Naive thymus-derived CD4-positive, alpha-beta T cell (primary cell): ENCODE data around the gene CES4A. TPM values are rescaled to one million over a fixed set of nuclear protein-coding genes. Genes with fewer than 3 reads are reported as not detected.

Experiments used
- ATAC-seq: fragments of 150-1000 bp; cut with Tn5 transposase; 2 replicates; pipeline ENCODE4 v1.10.0; 2021; ENCODE audit warnings: mild to moderate bottlenecking, moderate library complexity
- CTCF ChIA-PET: fragments of 350-600 bp; sonication (Branson Sonifier 250); formaldehyde crosslinking; loops from one replicate; lab custom pipeline; 2021; ENCODE audit warnings: antibody characterized with exemption; lab: Charles Lee
- POLR2A ChIA-PET: fragments of 350-600 bp; sonication (Branson Sonifier 250); formaldehyde crosslinking; loops from one replicate; lab custom pipeline; 2021; ENCODE audit warnings: antibody characterized with exemption, inconsistent platforms; lab: Charles Lee
- DNase-seq, 9 donors: peaks; one replicate each; pipeline versions ENCODE4 v3.0.0 to v3.0.0-alpha.2; 2020 to 2022; ENCODE audit warnings: mixed read lengths in 1 of 9
- H3K27ac ChIP-seq: one replicate; pipeline ENCODE4 v1.7.0; 2013; ENCODE audit warnings: mild to moderate bottlenecking, low read depth, low read length, moderate library complexity
- H3K27me3 ChIP-seq, 2 donors: one replicate each; pipeline ENCODE4 v1.7.0; 2013; ENCODE audit warnings: low read length in 2 of 2, mild to moderate bottlenecking in 2 of 2, moderate library complexity in 2 of 2; ENCODE audit not compliant: control insufficient read depth in 2 of 2, insufficient read depth in 2 of 2
- H3K36me3 ChIP-seq, 3 experiments: 1 replicate in 2 of 3; 2 replicates in 1 of 3; pipeline ENCODE4 v1.7.0; 2013; ENCODE audit warnings: low read length in 3 of 3, mild to moderate bottlenecking in 3 of 3, moderate library complexity in 1 of 3; ENCODE audit not compliant: insufficient read depth in 3 of 3, control insufficient read depth in 2 of 3
- H3K4me1 ChIP-seq, 2 donors: one replicate each; pipeline ENCODE4 v1.7.0; 2013; ENCODE audit warnings: low read length in 2 of 2, mild to moderate bottlenecking in 2 of 2, moderate library complexity in 1 of 2; ENCODE audit not compliant: control insufficient read depth in 2 of 2, insufficient read depth in 2 of 2
- H3K4me3 ChIP-seq: 2 replicates; pipeline ENCODE4 v1.7.0; 2013; ENCODE audit warnings: mild to moderate bottlenecking, low read length
- H3K9me3 ChIP-seq, 3 experiments: 1 replicate in 2 of 3; 2 replicates in 1 of 3; pipeline ENCODE4 v1.7.0; 2013; ENCODE audit warnings: low read length in 3 of 3; ENCODE audit not compliant: control insufficient read depth in 2 of 3
- H3K27ac Mint-ChIP-seq, 9 donors: one replicate each; pipeline ENCODE4 v1.8.0; 2020 to 2022; ENCODE audit warnings: mixed read lengths in 9 of 9, mild to moderate bottlenecking in 8 of 9, moderate library complexity in 5 of 9, inconsistent platforms in 2 of 9
- H3K27me3 Mint-ChIP-seq, 5 donors: one replicate each; pipeline ENCODE4 v1.8.0; 2021 to 2022; ENCODE audit warnings: mixed read lengths in 5 of 5, mild to moderate bottlenecking in 1 of 5
- H3K36me3 Mint-ChIP-seq, 5 donors: one replicate each; pipeline ENCODE4 v1.8.0; 2020 to 2022; ENCODE audit warnings: mixed read lengths in 5 of 5, mild to moderate bottlenecking in 3 of 5, inconsistent platforms in 1 of 5
- H3K4me1 Mint-ChIP-seq, 7 donors: one replicate each; pipeline ENCODE4 v1.8.0; 2020 to 2022; ENCODE audit warnings: mixed read lengths in 7 of 7, mild to moderate bottlenecking in 3 of 7, inconsistent platforms in 1 of 7
- H3K4me3 Mint-ChIP-seq, 10 donors: one replicate each; pipeline ENCODE4 v1.8.0; 2020 to 2022; ENCODE audit warnings: mild to moderate bottlenecking in 10 of 10, mixed read lengths in 10 of 10, moderate library complexity in 6 of 10, inconsistent platforms in 2 of 10
- H3K9me3 Mint-ChIP-seq, 11 donors: one replicate each; pipeline ENCODE4 v1.8.0; 2020 to 2022; ENCODE audit warnings: mixed read lengths in 11 of 11, mild to moderate bottlenecking in 4 of 11, inconsistent platforms in 1 of 11, moderate library complexity in 1 of 11
- intact Hi-C, 2 donors: fragments of 100-400 bp; cut with micrococcal nuclease; formaldehyde crosslinking; loops; one replicate each; pipeline ENCODE4 v1.15.1; 2023
- polyA plus RNA-seq, 2 donors: library from polyadenylated mRNA; unstranded; fragments of 300-500 nt; fragmentation: Illumina TruSeq; gene quantifications; one replicate each; pipeline ENCODE4 v1.2.3, GENCODE V29; 2021
- total RNA-seq, 6 experiments: library from RNA in 5 of 6; stranded (reverse) in 5 of 6; gene quantifications; 1 replicate in 5 of 6; 2 replicates in 1 of 6; pipeline ENCODE4 v1.2.3 and lab custom pipeline; 2021 to 2026

The CES4A gene
- total and polyA plus RNA-seq, 7 experiments from 2014 or later = 5.1 to 53.8 (median 20.5) TPM

DNA sequence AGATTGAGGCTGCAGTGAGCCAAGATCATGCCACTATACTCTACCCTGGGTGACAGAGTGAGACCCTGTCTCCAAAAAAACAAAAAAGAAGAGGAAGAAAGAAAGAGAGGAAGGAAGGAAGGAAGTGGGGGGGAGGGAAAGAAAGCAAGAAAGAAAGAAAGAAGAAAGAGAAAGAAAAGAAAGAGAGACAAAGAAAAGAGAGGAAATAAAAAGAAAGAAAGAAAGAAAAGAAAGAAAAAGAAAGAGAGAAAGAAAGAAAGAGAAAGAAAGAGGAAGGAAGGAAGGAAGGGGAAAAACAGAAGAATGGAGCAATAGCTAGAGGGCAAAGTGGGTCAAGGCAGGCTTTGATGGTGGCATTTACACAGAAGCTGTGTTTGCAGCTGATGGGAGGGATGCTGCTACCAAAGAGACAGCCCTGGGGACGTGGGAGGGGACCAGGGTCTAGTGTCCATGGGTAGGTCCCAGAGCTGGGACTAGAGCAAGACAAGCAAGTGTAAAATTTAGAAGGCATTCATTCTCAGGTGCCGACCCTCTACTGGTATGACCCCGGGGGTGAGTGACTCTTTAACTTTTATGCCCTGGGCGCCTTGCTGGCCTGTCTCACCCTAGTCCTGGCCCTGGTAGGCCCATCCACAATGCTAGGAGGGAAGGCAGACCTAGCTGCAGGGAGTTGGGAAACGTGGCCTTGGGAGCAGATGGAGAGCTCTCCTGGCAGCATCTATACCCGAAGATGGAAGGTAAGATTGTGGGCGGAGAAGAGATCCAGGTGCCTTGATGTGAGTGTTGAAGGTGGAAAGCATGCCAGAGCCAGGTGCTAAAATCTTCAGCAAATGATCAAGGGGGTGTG is 29.3 kb upstream of the CES4A start:
- H3K27ac Mint-ChIP-seq = peak overlapping the region in 3 of 9 donors; percentile 16 to 51 (median 26)
- H3K4me1 ChIP-seq = no peaks in the 10 kb centered on the region

GRCh38 chr16:66959704-66960161 is 28.7 kb upstream of the CES4A start:
- no peaks in the 10 kb centered on the region for H3K36me3 ChIP-seq
- no peaks in the 10 kb centered on the region for H3K9me3 ChIP-seq
- Mint-ChIP-seq H3K27ac (peak overlapping the region in 3 of 9 donors; percentile 16 to 51 (median 26)), H3K27me3 (peaks cover 0 to under 1% (median 0%) of the 10 kb centered on the region in 5 donors), H3K4me3 (no peak overlapping the region), H3K36me3 (no peaks in the 10 kb centered on the region), H3K9me3 (no peaks in the 10 kb centered on the region), H3K4me1 (peaks cover 10 to 33% (median 17%) of the 10 kb centered on the region in 7 donors)
- DNase-seq = no peak
- CTCF ChIA-PET = interaction anchor here (0.7 kb wide), 2 partner anchors 11 to 128 kb away, joined by 3 read pairs; no protein-coding TSS in a partner anchor
- no peaks in the 10 kb centered on the region for H3K4me1 ChIP-seq
- POLR2A ChIA-PET = no interaction called here
- no peak overlapping the region for H3K4me3 ChIP-seq
- ATAC-seq = peak; percentile 15
- H3K27ac ChIP-seq = no peak overlapping the region
- H3K27me3 ChIP-seq = no peaks in the 10 kb centered on the region
- intact Hi-C loops = no loop called here

More for the DNA sequence above, 29.3 kb upstream of the CES4A start:
- no peak overlapping the region for H3K4me3 ChIP-seq
- DNase-seq (no peak), ATAC-seq (no peak)
- Mint-ChIP-seq H3K4me3 (no peak overlapping the region), H3K36me3 (no peaks in the 10 kb centered on the region), H3K4me1 (peaks cover 12 to 34% (median 17%) of the 10 kb centered on the region in 7 donors), H3K27me3 (peaks cover 0 to 2% (median 1%) of the 10 kb centered on the region in 5 donors), H3K9me3 (no peaks in the 10 kb centered on the region)
- POLR2A ChIA-PET = no interaction called here
- no peaks in the 10 kb centered on the region for H3K36me3 ChIP-seq
- no peaks in the 10 kb centered on the region for H3K27me3 ChIP-seq
- CTCF ChIA-PET = interaction anchor here (0.7 to 0.8 kb wide), 4 partner anchors 12 to 285 kb away, joined by 3 read pairs; no protein-coding TSS in a partner anchor
- H3K9me3 ChIP-seq = no peaks in the 10 kb centered on the region
- no peak overlapping the region for H3K27ac ChIP-seq
- intact Hi-C loops = no loop called here

DNA sequence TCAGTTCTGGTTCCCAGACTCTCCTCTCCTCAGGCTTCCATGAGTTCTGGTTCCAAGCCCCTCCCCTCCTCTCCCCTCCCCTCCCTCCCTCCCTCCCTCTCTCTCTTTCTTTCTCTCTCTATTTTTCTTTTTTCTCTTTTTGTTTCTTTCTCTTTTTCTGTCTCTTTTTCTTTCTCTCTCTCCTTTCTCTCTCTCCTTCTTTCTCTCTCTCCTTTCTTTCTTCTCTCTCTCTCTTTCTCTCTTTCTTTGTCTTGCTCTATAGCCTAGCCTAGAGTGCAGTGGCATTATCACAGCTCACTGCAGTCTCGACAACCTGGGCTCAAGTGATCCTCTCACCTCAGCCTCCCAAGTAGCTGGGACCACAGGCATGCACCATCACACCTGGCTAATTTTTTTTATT is 28.1 kb upstream of the CES4A start:
- Histone ChIP-seq H3K4me3 (no peak overlapping the region), H3K27ac (no peak overlapping the region), H3K27me3 (no peaks in the 10 kb centered on the region), H3K36me3 (no peaks in the 10 kb centered on the region), H3K4me1 (no peaks in the 10 kb centered on the region), H3K9me3 (no peaks in the 10 kb centered on the region)
- DNase-seq = no peak
- Mint-ChIP-seq H3K27me3 (peaks cover 0 to 5% (median 0%) of the 10 kb centered on the region in 5 donors), H3K36me3 (no peaks in the 10 kb centered on the region), H3K9me3 (no peaks in the 10 kb centered on the region), H3K27ac (no peak overlapping the region), H3K4me3 (no peak overlapping the region), H3K4me1 (peaks cover 10 to 33% (median 17%) of the 10 kb centered on the region in 7 donors)
- no peak for ATAC-seq
- POLR2A ChIA-PET = no interaction called here
- CTCF ChIA-PET = interaction anchor here (0.7 kb wide), 1 partner anchor 12 kb away, joined by 3 read pairs; no protein-coding TSS in a partner anchor
- intact Hi-C loops = no loop called here

DNA sequence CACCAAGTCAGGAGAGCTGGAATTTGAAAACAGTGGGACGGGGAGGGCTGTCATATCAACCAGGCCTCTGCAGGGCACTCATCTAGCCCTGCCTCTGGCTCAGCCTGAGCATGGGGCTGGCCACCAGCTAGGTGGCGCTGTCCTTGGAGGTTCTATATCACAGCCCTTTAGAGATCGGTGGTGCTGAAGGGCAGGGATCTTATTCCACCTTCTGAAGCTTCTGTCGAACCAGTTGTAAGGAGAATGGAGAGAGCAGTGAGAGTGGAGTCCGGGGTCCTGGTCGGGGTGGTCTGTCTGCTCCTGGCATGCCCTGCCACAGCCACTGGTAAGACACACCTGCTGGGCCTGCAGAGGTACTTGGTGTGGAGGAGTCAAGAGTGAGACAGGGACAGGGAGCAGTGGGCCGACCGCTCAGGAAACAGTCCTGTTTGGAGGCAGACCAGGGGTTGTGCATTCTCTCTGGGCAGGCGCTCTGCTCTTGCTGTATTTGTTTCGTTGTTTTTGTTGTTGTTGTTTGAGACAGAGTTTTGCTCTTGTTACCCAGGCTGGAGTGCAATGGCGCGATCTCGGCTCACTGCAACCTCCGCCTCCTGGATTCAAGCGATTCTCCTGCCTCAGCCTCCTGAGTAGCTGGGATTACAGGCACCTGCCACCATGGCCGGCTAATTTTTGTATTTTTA is 27.2 kb upstream of the CES4A start, which contains the start of gene CES3:
Gene CES3, plus strand, starts transcription at position 202 of the 680 bp plus-strand sequence. Its CDS starts 42 bp downstream, at position 244.
- H3K27ac ChIP-seq = no peak within 1 kb of the TSS
- intact Hi-C loops = no loop called here
- H3K27ac Mint-ChIP-seq = peak within 1 kb of the TSS in 2 of 9 donors; percentile 68 to 91

DNA sequence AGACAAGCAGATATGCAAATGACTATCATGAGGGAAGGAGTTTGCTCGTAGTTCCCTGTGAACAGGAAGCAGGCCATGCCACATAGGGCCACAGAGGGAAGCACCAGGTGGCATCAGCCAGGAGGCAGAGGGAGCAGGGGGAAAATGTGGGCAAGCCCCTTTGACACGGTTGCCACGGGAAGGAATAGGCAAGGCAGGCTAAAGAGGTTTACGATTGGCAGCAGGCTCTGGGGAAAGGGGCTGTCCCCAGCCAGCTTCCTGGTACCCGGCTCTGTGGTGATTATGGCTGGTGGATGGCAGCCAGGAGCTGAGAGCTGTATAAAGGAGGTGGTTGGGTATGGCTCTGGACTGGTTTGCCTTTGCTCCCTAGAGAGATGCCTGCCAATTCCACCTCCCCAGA is 26.5 kb upstream of the CES4A start:
- H3K9me3 ChIP-seq = no peaks in the 10 kb centered on the region
- ChIA-PET POLR2A (no interaction called here), CTCF (interaction anchor here (1.2 kb wide), 1 partner anchor 15 kb away, joined by 4 read pairs; no protein-coding TSS in a partner anchor)
- no peak for DNase-seq
- H3K27me3 ChIP-seq = no peaks in the 10 kb centered on the region
- peaks cover 0 to 5% (median 0%) of the 10 kb centered on the region in 5 donors for H3K27me3 Mint-ChIP-seq
- peak overlapping the region in 2 of 9 donors; percentile 68 to 91 for H3K27ac Mint-ChIP-seq
- intact Hi-C loops = no loop called here
- peaks cover 10 to 33% (median 17%) of the 10 kb centered on the region in 7 donors for H3K4me1 Mint-ChIP-seq
- peak overlapping the region in 1 of 10 donors; percentile 92 for H3K4me3 Mint-ChIP-seq
- H3K36me3 ChIP-seq = no peaks in the 10 kb centered on the region
- no peak overlapping the region for H3K27ac ChIP-seq
- H3K4me1 ChIP-seq = no peaks in the 10 kb centered on the region
- no peaks in the 10 kb centered on the region for H3K36me3 Mint-ChIP-seq
- H3K9me3 Mint-ChIP-seq = no peaks in the 10 kb centered on the region
- no peak for ATAC-seq
- H3K4me3 ChIP-seq = no peak overlapping the region

More for the DNA sequence above, 27.2 kb upstream of the CES4A start, which contains the start of gene CES3:
- ATAC-seq = peak; percentile 90
- peaks cover 0 to 5% (median 0%) of the 10 kb centered on the region in 5 donors for H3K27me3 Mint-ChIP-seq
- H3K4me1 Mint-ChIP-seq = peaks cover 10 to 33% (median 17%) of the 10 kb centered on the region in 7 donors
- H3K27me3 ChIP-seq = no peaks in the 10 kb centered on the region
- no peaks in the 10 kb centered on the region for H3K36me3 ChIP-seq
- H3K9me3 ChIP-seq = no peaks in the 10 kb centered on the region
- H3K4me3 Mint-ChIP-seq = peak within 1 kb of the TSS in 1 of 10 donors; percentile 92
- no peak within 1 kb of the TSS for H3K4me3 ChIP-seq
- H3K4me1 ChIP-seq = no peaks in the 10 kb centered on the region
- POLR2A ChIA-PET = no interaction called here
- no peaks in the 10 kb centered on the region for H3K36me3 Mint-ChIP-seq
- CTCF ChIA-PET = interaction anchor here (0.6 to 1.2 kb wide), 2 partner anchors 14 to 18 kb away, joined by 3 to 4 read pairs; no protein-coding TSS in a partner anchor
- no peaks in the 10 kb centered on the region for H3K9me3 Mint-ChIP-seq
- peak in 8 of 9 donors; percentile 23 to 71 (median 34) for DNase-seq

DNA sequence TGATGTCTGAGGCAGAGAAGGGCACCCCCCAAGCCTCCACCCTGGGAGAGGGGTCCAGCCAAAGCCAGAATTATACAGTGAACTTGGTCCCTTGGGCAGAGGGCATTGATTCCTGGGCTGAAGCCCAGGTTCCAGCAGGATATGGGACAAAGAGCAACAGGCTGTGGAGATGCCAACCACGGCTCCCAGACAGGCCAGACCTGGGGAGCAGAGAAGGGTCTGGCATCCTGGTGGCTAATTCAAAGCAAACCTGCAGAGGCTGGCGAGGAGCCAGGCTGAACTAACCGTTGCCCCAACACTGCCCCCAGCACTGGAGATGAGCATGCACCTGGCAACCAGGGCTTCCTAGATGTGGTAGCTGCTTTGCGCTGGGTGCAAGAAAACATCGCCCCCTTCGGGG is 24.3 kb upstream of the CES4A start:
- Histone ChIP-seq H3K9me3 (no peaks in the 10 kb centered on the region), H3K27me3 (no peaks in the 10 kb centered on the region), H3K27ac (no peak overlapping the region), H3K36me3 (no peaks in the 10 kb centered on the region), H3K4me1 (no peaks in the 10 kb centered on the region), H3K4me3 (no peak overlapping the region)
- Mint-ChIP-seq H3K4me1 (peaks cover 2 to 20% (median 8%) of the 10 kb centered on the region in 7 donors), H3K36me3 (no peaks in the 10 kb centered on the region), H3K27ac (no peak overlapping the region), H3K4me3 (no peak overlapping the region), H3K27me3 (peaks cover 0 to 5% (median 0%) of the 10 kb centered on the region in 5 donors), H3K9me3 (no peaks in the 10 kb centered on the region)
- CTCF ChIA-PET = no interaction called here
- intact Hi-C loops = no loop called here
- no peak for ATAC-seq
- no peak for DNase-seq
- POLR2A ChIA-PET = interaction anchor here (1.0 kb wide), 1 partner anchor 49 kb away, joined by 5 read pairs; no protein-coding TSS in a partner anchor
